Breast epithelium (tissue), 3 donors: Measurements from ENCODE around the gene KLHDC4.
"Not testable (repeated sequence)": the region's sequence is repeated elsewhere in the genome, so short reads cannot be mapped to it uniquely, and the experiment has no call there.

Source experiments
- CTCF ChIP-seq, 3 donors: fragments of 450-650 bp; IDR thresholded peaks; one replicate each; pipeline ENCODE4 v1.5.1; 2016 to 2017; ENCODE audit warnings: antibody characterized with exemption in 3 of 3, mild to moderate bottlenecking in 3 of 3, moderate library complexity in 3 of 3
- POLR2A ChIP-seq: fragments of 450-650 bp; IDR thresholded peaks from one replicate; pipeline ENCODE4 v1.6.1; 2016; ENCODE audit warnings: antibody characterized with exemption, mild to moderate bottlenecking, moderate library complexity
- POLR2AphosphoS5 ChIP-seq, 3 donors: sonication (generic); formaldehyde crosslinking; IDR thresholded peaks; one replicate each; pipeline ENCODE4 v1.6.1; 2017; ENCODE audit warnings: antibody characterized with exemption in 3 of 3

- TF ChIP-seq CTCF (IDR thresholded peaks at IDR 0.05); POLR2AphosphoS5 (IDR thresholded peaks at IDR 0.05); POLR2A: not testable (repeated sequence)
Observed at GRCh38 chr16:87787451-87788091, 21.8 kb upstream of the KLHDC4 start.
